CD14-positive monocyte (primary cell): ENCODE measurements around the gene USP47. TPM values are rescaled to one million over a fixed set of nuclear protein-coding genes. Genes with fewer than 3 reads are reported as not detected.

Source experiments
- DNase-seq, 3 donors: peaks; one replicate each; pipeline ENCODE4 v3.0.0-alpha.2; 2011 to 2022
- H2AFZ ChIP-seq: 2 replicates; pipeline ENCODE4 v1.6.0; 2012; ENCODE audit warnings: mild to moderate bottlenecking, low read depth, low read length, inconsistent platforms; ENCODE audit not compliant: insufficient read depth, poor library complexity, severe bottlenecking
- H3K27ac ChIP-seq, 2 donors: 1 replicate in 1 of 2; 2 replicates in 1 of 2; pipeline ENCODE4 v1.5.1; 2012 to 2013; ENCODE audit warnings: low read length in 2 of 2, control low read depth in 1 of 2, inconsistent platforms in 1 of 2, low read depth in 1 of 2, mild to moderate bottlenecking in 1 of 2
- H3K27me3 ChIP-seq, 2 donors: one replicate each; pipeline versions ENCODE4 v1.6.0 to v1.6.1; 2011 to 2013; ENCODE audit warnings: low read length in 2 of 2; ENCODE audit not compliant: control insufficient read depth in 2 of 2, insufficient read depth in 2 of 2
- H3K36me3 ChIP-seq, 2 donors: replicated peaks in 1 of 2; 1 replicate in 1 of 2; 2 replicates in 1 of 2; pipeline versions ENCODE4 v1.5.1 to v1.6.1; 2012 to 2013; ENCODE audit warnings: low read length in 2 of 2, control low read depth in 1 of 2, inconsistent platforms in 1 of 2, mild to moderate bottlenecking in 1 of 2; ENCODE audit not compliant: insufficient read depth in 2 of 2, control insufficient read depth in 1 of 2
- H3K4me1 ChIP-seq, 2 donors: 1 replicate in 1 of 2; 2 replicates in 1 of 2; pipeline versions ENCODE4 v1.5.1 to v1.6.1; 2012 to 2013; ENCODE audit warnings: low read length in 2 of 2, control low read depth in 1 of 2, inconsistent platforms in 1 of 2, mild to moderate bottlenecking in 1 of 2, moderate library complexity in 1 of 2; ENCODE audit not compliant: insufficient read depth in 2 of 2, control insufficient read depth in 1 of 2
- H3K4me2 ChIP-seq: replicated peaks from 2 replicates; pipeline ENCODE3; 2012; ENCODE audit warnings: low read length, moderate library complexity, mild to moderate bottlenecking; ENCODE audit not compliant: poor library complexity, severe bottlenecking; ENCODE audit errors: extremely low read depth
- H3K4me3 ChIP-seq, 3 experiments: fragments of 200-600 bp in 1 of 3; sonication (generic) in 1 of 3; replicated peaks in 1 of 3; 1 replicate in 2 of 3; 2 replicates in 1 of 3; pipeline ENCODE4 v1.5.1; 2011 to 2013; ENCODE audit warnings: low read length in 3 of 3, mild to moderate bottlenecking in 3 of 3, control low read depth in 2 of 3, low read depth in 2 of 3, inconsistent platforms in 1 of 3, moderate library complexity in 1 of 3
- H3K79me2 ChIP-seq: 2 replicates; pipeline ENCODE4 v1.6.0; 2012; ENCODE audit warnings: mild to moderate bottlenecking, control low read depth, inconsistent platforms, low read length, moderate library complexity; ENCODE audit not compliant: insufficient read depth
- H3K9ac ChIP-seq: 2 replicates; pipeline ENCODE4 v1.6.0; 2017; ENCODE audit warnings: low read length, mild to moderate bottlenecking; ENCODE audit not compliant: insufficient read depth, poor library complexity, severe bottlenecking
- H3K9me3 ChIP-seq, 2 donors: replicated peaks in 1 of 2; 1 replicate in 1 of 2; 2 replicates in 1 of 2; pipeline versions ENCODE4 v1.5.1 to v1.6.1; 2012 to 2013; ENCODE audit warnings: low read length in 2 of 2, control low read depth in 1 of 2; ENCODE audit not compliant: control insufficient read depth in 1 of 2, insufficient read depth in 1 of 2
- H4K20me1 ChIP-seq: 2 replicates; pipeline ENCODE4 v1.6.0; 2012; ENCODE audit warnings: mild to moderate bottlenecking, low read length, control low read depth, moderate library complexity; ENCODE audit not compliant: insufficient read depth
- H3K27ac Mint-ChIP-seq, 7 donors: one replicate each; pipeline ENCODE4 v1.8.0; 2020; ENCODE audit warnings: mild to moderate bottlenecking in 7 of 7, mixed read lengths in 7 of 7, moderate library complexity in 6 of 7, inconsistent platforms in 2 of 7
- H3K27me3 Mint-ChIP-seq, 3 donors: one replicate each; pipeline ENCODE4 v1.8.0; 2021 to 2022; ENCODE audit warnings: low read depth in 3 of 3, mild to moderate bottlenecking in 3 of 3, mixed read lengths in 3 of 3, moderate library complexity in 3 of 3, inconsistent platforms in 1 of 3
- H3K36me3 Mint-ChIP-seq, 2 donors: one replicate each; pipeline ENCODE4 v1.8.0; 2020; ENCODE audit warnings: mixed read lengths in 2 of 2, inconsistent platforms in 1 of 2, mild to moderate bottlenecking in 1 of 2
- H3K4me1 Mint-ChIP-seq: one replicate; pipeline ENCODE4 v1.8.0; 2020; ENCODE audit warnings: mild to moderate bottlenecking, mixed read lengths
- H3K4me3 Mint-ChIP-seq, 2 donors: one replicate each; pipeline ENCODE4 v1.8.0; 2020; ENCODE audit warnings: mild to moderate bottlenecking in 2 of 2, mixed read lengths in 2 of 2, moderate library complexity in 1 of 2
- H3K9me3 Mint-ChIP-seq, 7 donors: one replicate each; pipeline ENCODE4 v1.8.0; 2020 to 2022; ENCODE audit warnings: mixed read lengths in 7 of 7, mild to moderate bottlenecking in 6 of 7, moderate library complexity in 6 of 7, inconsistent platforms in 2 of 7
- CTCF ChIP-seq: fragments of 200-600 bp; IDR thresholded peaks from one replicate; pipeline ENCODE4 v1.8.0; 2022; ENCODE audit warnings: antibody characterized with exemption, mild to moderate bottlenecking
- WGBS: methylation state at CpG from one replicate; pipeline ENCODE4 v1.1.5; 2013; ENCODE audit warnings: missing lambda C conversion rate; ENCODE audit not compliant: insufficient coverage; 5-methylcytosine and 5-hydroxymethylcytosine counted together
- intact Hi-C, 2 donors: fragments of 100-400 bp; cut with micrococcal nuclease; formaldehyde crosslinking; loops; one replicate each; pipeline versions ENCODE4 v1.15.0 to v1.15.1; 2023
- polyA plus RNA-seq, 3 donors: library from polyadenylated mRNA; depleted of rRNA in 1 of 3; unstranded in 2 of 3; stranded (reverse) in 1 of 3; fragments of 300-500 nt in 2 of 3; fragments of >200 nt in 1 of 3; fragmentation: Illumina TruSeq in 2 of 3; gene quantifications; 1 replicate in 2 of 3; 2 replicates in 1 of 3; pipeline ENCODE4 v1.2.3, GENCODE V29; 2012 to 2021

USP47 gene
- polyA plus RNA-seq, 3 donors = 8.1 to 17.5 (median 10.5) TPM

DNA sequence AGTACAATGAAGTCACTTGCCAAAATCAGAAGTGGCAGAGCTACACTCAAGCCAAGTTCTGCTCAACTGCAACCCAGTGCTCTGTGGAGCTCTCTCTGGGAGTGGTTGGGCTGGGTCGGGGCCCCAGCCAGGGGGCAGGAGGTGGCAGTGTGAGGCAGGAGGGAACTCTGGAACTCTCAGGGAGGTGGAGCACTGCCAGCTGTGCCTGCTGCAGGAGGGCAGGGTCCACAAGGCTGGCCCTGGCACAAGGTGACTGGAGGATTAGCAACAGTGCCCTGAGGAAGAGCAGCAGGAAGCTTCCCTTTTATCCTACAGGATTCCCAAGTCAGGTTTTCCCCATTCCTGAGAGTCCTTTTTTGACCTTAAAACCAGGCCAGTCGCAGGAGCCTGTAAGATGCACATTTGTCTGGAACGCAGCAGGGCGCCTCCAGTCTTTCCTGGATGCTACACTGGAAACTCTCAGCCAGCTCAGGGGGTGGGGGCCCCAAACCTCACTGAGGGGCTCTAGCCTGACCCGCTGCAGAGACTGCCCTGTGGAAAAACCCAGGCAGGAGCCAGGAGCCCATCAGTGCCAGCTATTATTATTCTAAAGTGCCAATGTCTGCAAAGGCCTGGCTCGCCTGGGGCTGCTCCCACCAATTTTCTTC is 134.8 kb downstream of the USP47 start:
- no peaks in the 10 kb centered on the region for H3K36me3 ChIP-seq
- WGBS = 94% methylated on average over 5 of the region's 6 CpGs
- H2AFZ ChIP-seq = no peak overlapping the region
- H3K27ac ChIP-seq = no peak overlapping the region
- Mint-ChIP-seq H3K9me3 (peaks cover 0 to 8% (median 3%) of the 10 kb centered on the region in 7 donors), H3K27ac (no peak overlapping the region), H3K4me3 (no peak overlapping the region), H3K36me3 (no peaks in the 10 kb centered on the region), H3K27me3 (peaks cover 0 to 5% (median 1%) of the 10 kb centered on the region in 3 donors), H3K4me1 (peaks cover 2% of the 10 kb centered on the region)
- no peaks in the 10 kb centered on the region for H4K20me1 ChIP-seq
- no peaks in the 10 kb centered on the region for H3K79me2 ChIP-seq
- H3K27me3 ChIP-seq = no peaks in the 10 kb centered on the region
- no peak overlapping the region for H3K4me2 ChIP-seq
- no peak for TF ChIP-seq CTCF
- no peak overlapping the region for H3K9ac ChIP-seq
- DNase-seq = no peak
- no peak overlapping the region for H3K4me3 ChIP-seq
- peaks cover 0 to 7% of the 10 kb centered on the region in 2 donors for H3K9me3 ChIP-seq
- H3K4me1 ChIP-seq = no peaks in the 10 kb centered on the region
- intact Hi-C loops = no loop called here

- no peaks in the 10 kb centered on the region for H3K36me3 ChIP-seq
- DNase-seq = no peak
- H4K20me1 ChIP-seq = no peaks in the 10 kb centered on the region
- no peak overlapping the region for H3K27ac ChIP-seq
- intact Hi-C loops = no loop called here
- H3K4me2 ChIP-seq = no peak overlapping the region
- peaks cover 0 to 7% of the 10 kb centered on the region in 2 donors for H3K9me3 ChIP-seq
- TF ChIP-seq CTCF = no peak
- Mint-ChIP-seq H3K4me3 (no peak overlapping the region), H3K27ac (no peak overlapping the region), H3K9me3 (peaks cover 0 to 11% (median 3%) of the 10 kb centered on the region in 7 donors), H3K4me1 (peaks cover 2% of the 10 kb centered on the region), H3K27me3 (peaks cover 0 to 5% (median 1%) of the 10 kb centered on the region in 3 donors), H3K36me3 (no peaks in the 10 kb centered on the region)
- no peaks in the 10 kb centered on the region for H3K79me2 ChIP-seq
- H2AFZ ChIP-seq = no peak overlapping the region
- H3K27me3 ChIP-seq = no peaks in the 10 kb centered on the region
- H3K4me3 ChIP-seq = no peak overlapping the region
- no peaks in the 10 kb centered on the region for H3K4me1 ChIP-seq
- 77% methylated on average over 7 of the region's 10 CpGs for WGBS
- H3K9ac ChIP-seq = no peak overlapping the region
Observed at GRCh38 chr11:11977206-11977938, 135.6 kb downstream of the USP47 start.
